WTC11 (cell line): ENCODE results near the gene NUTM2G.
"Not testable (repeated sequence)": the region's sequence is repeated elsewhere in the genome, so short reads cannot be mapped to it uniquely, and the experiment has no call there.

Experiments
- EMX1 ChIP-seq: fragments of 250-450 bp; sonication (Bioruptor Pico); IDR thresholded peaks from 2 replicates; pipeline ENCODE4 v1.8.0; 2021; ENCODE audit warnings: mild to moderate bottlenecking
- JUN ChIP-seq: sonication (generic); formaldehyde crosslinking; IDR thresholded peaks from 2 replicates; pipeline ENCODE4 v1.8.0; 2023; ENCODE audit warnings: mild to moderate bottlenecking, missing genetic modification reagents
- NR3C1 ChIP-seq: sonication (generic); formaldehyde crosslinking; conservative IDR thresholded peaks from 2 replicates; pipeline ENCODE4 v1.8.1; 2023; ENCODE audit warnings: low read depth, mild to moderate bottlenecking, missing genetic modification reagents
- TP53 ChIP-seq: sonication (generic); formaldehyde crosslinking; IDR thresholded peaks from 2 replicates; pipeline ENCODE4 v1.8.1; 2023; ENCODE audit warnings: mild to moderate bottlenecking, missing genetic modification reagents
- ZNF138 ChIP-seq: sonication (generic); formaldehyde crosslinking; conservative IDR thresholded peaks from 2 replicates; pipeline ENCODE4 v1.8.1; 2022; ENCODE audit warnings: mild to moderate bottlenecking, moderate library complexity, missing genetic modification reagents
- TF ChIP-seq, protein P1 (sequence below): fragments of 200-600 bp; IDR thresholded peaks from 2 replicates; pipeline ENCODE4 v1.8.0; 2022; ENCODE audit warnings: antibody characterized with exemption

DNA sequence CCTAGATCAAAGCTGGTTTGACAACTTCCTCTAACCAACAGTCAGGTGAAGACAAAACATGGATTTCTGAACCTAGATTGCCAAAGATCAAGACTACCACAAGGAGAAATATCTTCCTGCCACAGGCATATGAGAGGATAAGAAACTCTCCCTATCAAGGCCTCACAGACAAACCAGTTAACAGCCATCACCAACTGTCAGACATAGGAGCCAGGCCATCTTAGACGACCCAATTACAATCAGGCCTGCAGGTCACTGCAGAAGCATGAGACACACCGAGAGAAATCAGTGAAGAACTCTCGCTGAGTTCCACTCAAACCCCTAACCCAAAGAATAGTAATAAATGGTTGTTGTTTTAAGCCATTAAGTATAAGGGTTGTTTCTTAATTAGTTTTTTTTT is 45.4 kb downstream of the NUTM2G start:
- TF ChIP-seq ZNF138 (CRISPR knock-in tag); NR3C1; JUN (CRISPR knock-in tag); EMX1 (CRISPR knock-in tag); TP53 (CRISPR knock-in tag): not testable (repeated sequence)
- TF ChIP-seq, protein P1, sequence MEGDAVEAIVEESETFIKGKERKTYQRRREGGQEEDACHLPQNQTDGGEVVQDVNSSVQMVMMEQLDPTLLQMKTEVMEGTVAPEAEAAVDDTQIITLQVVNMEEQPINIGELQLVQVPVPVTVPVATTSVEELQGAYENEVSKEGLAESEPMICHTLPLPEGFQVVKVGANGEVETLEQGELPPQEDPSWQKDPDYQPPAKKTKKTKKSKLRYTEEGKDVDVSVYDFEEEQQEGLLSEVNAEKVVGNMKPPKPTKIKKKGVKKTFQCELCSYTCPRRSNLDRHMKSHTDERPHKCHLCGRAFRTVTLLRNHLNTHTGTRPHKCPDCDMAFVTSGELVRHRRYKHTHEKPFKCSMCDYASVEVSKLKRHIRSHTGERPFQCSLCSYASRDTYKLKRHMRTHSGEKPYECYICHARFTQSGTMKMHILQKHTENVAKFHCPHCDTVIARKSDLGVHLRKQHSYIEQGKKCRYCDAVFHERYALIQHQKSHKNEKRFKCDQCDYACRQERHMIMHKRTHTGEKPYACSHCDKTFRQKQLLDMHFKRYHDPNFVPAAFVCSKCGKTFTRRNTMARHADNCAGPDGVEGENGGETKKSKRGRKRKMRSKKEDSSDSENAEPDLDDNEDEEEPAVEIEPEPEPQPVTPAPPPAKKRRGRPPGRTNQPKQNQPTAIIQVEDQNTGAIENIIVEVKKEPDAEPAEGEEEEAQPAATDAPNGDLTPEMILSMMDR: not testable (repeated sequence)
